Liver (tissue), 9 donors: ENCODE data around the gene SEC14L5. TPM values are rescaled to one million over a fixed set of nuclear protein-coding genes. Genes with fewer than 3 reads are reported as not detected.
A peak's percentile ranks its signal among the peaks of the same experiment; 100 is the strongest.
"Not testable (repeated sequence)": the region's sequence is repeated elsewhere in the genome, so short reads cannot be mapped to it uniquely, and the experiment has no call there.

Experiments
- DNase-seq: peaks from one replicate; pipeline ENCODE4 v3.0.0-alpha.2; 2017; ENCODE audit warnings: low spot score
- H3K27ac ChIP-seq, 2 donors: one replicate each; pipeline ENCODE4 v1.7.0; 2013; ENCODE audit warnings: inconsistent platforms in 2 of 2, low read length in 2 of 2, control low read depth in 1 of 2, low read depth in 1 of 2, mild to moderate bottlenecking in 1 of 2
- H3K27me3 ChIP-seq, 4 donors: one replicate each; pipeline versions ENCODE4 v1.6.1 to v1.7.0; 2013; ENCODE audit warnings: low read length in 3 of 4, inconsistent platforms in 1 of 4, mild to moderate bottlenecking in 1 of 4, moderate library complexity in 1 of 4; ENCODE audit not compliant: control insufficient read depth in 4 of 4, insufficient read depth in 4 of 4
- H3K36me3 ChIP-seq, 4 donors: one replicate each; pipeline versions ENCODE4 v1.6.1 to v1.7.0; 2013; ENCODE audit warnings: low read length in 3 of 4, mild to moderate bottlenecking in 3 of 4, low read depth in 1 of 4, moderate library complexity in 1 of 4; ENCODE audit not compliant: control insufficient read depth in 4 of 4, insufficient read depth in 3 of 4
- H3K4me1 ChIP-seq, 4 donors: one replicate each; pipeline versions ENCODE4 v1.6.1 to v1.7.0; 2013; ENCODE audit warnings: low read length in 3 of 4, mild to moderate bottlenecking in 3 of 4, moderate library complexity in 1 of 4; ENCODE audit not compliant: control insufficient read depth in 4 of 4, insufficient read depth in 4 of 4
- H3K4me3 ChIP-seq, 3 donors: one replicate each; pipeline versions ENCODE4 v1.6.1 to v1.7.0; 2013; ENCODE audit warnings: low read length in 3 of 3, control low read depth in 1 of 3, low read depth in 1 of 3, mild to moderate bottlenecking in 1 of 3
- H3K9ac ChIP-seq, 2 donors: one replicate each; pipeline ENCODE4 v1.7.0; 2013; ENCODE audit warnings: low read length in 2 of 2, mild to moderate bottlenecking in 2 of 2, moderate library complexity in 2 of 2, control low read depth in 1 of 2, low read depth in 1 of 2
- H3K9me3 ChIP-seq, 4 donors: one replicate each; pipeline versions ENCODE4 v1.6.1 to v1.7.0; 2013; ENCODE audit warnings: low read length in 3 of 4; ENCODE audit not compliant: control insufficient read depth in 4 of 4
- FOXA2 ChIP-seq: IDR thresholded peaks from 2 replicates; pipeline ENCODE4 v1.6.1; 2016; ENCODE audit warnings: antibody characterized with exemption
- HNF4A ChIP-seq, 2 donors: conservative IDR thresholded peaks; 2 replicates each; pipeline ENCODE4 v1.6.1; 2016; ENCODE audit warnings: antibody characterized with exemption in 2 of 2, mild to moderate bottlenecking in 2 of 2
- JUND ChIP-seq, 2 donors: IDR thresholded peaks; 2 replicates each; pipeline ENCODE4 v1.6.1; 2016; ENCODE audit warnings: antibody characterized with exemption in 2 of 2
- NR2F2 ChIP-seq: IDR thresholded peaks from 2 replicates; pipeline ENCODE4 v1.6.1; 2016; ENCODE audit warnings: antibody characterized with exemption
- RAD21 ChIP-seq, 2 donors: IDR thresholded peaks; 2 replicates each; pipeline ENCODE4 v1.6.1; 2016; ENCODE audit warnings: antibody characterized with exemption in 2 of 2, mild to moderate bottlenecking in 2 of 2
- REST ChIP-seq: IDR thresholded peaks from 2 replicates; pipeline ENCODE4 v1.6.1; 2016; ENCODE audit warnings: antibody characterized with exemption, mild to moderate bottlenecking
- RXRA ChIP-seq, 2 donors: IDR thresholded peaks; 2 replicates each; pipeline ENCODE4 v1.6.1; 2017 to 2018; ENCODE audit warnings: antibody characterized with exemption in 2 of 2, mild to moderate bottlenecking in 1 of 2
- TAF1 ChIP-seq: conservative IDR thresholded peaks from 2 replicates; pipeline ENCODE4 v1.6.1; 2016; ENCODE audit warnings: antibody characterized with exemption, mild to moderate bottlenecking
- WGBS: extraction: QIAGEN DNeasy Blood & Tissue Kit; methylation state at CpG from one replicate; pipeline ENCODE4 v1.1.7; 2013; 5-methylcytosine and 5-hydroxymethylcytosine counted together
- polyA plus RNA-seq, 2 donors: library from polyadenylated mRNA; stranded (reverse) in 1 of 2; unstranded in 1 of 2; fragments of 200-250 nt in 1 of 2; fragments of >200 nt in 1 of 2; fragmentation: Nextera tagmentation in 1 of 2; extraction: Ambion mirVana in 1 of 2; gene quantifications; one replicate each; pipeline versions ENCODE4 v1.2.1 to v1.2.3, GENCODE V29; 2013 to 2015
- total RNA-seq, 2 donors: library from RNA; depleted of rRNA; stranded (reverse); fragments of >200 nt; gene quantifications; one replicate each; pipeline ENCODE4 v1.2.3, GENCODE V29; 2014
- TF ChIP-seq, protein P1 (sequence below): IDR thresholded peaks from 2 replicates; pipeline ENCODE4 v1.6.1; 2016; ENCODE audit warnings: antibody characterized with exemption
- donor health status: healthy.
- donor health status: healthy.
- donor health status: healthy.
- donor health status: healthy.
- donor health status: healthy.

The SEC14L5 gene
- total and polyA plus RNA-seq, 4 donors: 0.03 to 0.65 (median 0.12) TPM

DNA sequence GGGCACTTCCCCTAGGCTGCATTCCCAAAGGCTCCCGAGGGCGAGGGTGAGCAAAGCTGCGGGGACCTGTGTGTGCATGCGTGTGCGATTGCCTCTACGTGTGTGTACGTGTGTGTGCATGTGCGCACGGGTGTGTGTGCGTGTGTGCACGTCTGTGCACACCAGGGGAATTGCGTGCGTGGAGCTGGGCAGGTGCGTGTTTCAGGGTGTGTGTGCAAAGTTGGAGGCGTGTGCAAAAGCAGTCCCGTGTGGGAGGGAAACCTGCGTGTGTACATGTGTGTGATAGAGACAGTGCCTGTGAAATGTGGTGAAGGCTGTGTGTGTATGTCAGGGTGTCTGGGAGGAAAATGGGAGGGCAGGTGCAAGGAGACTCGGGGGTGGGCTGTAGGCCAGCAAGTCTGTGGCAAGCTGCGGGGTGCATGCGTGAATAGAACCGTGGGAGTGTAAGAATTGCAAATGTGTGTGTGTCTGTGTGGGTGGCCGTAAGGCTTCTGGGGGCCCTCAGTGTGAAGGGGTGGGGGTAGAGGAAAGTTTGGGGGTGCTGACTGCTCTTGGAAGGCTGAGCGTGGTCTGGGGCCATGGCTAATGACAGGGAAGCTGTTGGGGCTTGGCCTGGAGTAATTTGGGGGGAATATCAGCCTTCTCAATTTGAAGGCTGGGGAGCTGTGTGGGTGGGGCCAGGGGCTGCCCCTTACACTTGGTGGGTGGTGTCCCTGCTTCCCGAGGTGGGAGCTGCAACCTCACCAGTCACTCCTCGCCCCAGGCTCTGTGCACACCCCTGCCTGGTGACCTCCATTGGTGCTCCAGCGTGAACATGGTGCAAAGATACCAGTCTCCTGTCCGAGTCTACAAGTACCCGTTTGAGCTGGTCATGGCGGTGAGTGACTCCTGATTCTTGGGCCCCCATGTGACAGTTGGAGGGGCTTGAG, 644 bp downstream of the SEC14L5 start:
- DNase-seq: no peak
- peaks cover 0 to 24% (median 16%) of the 10 kb centered on the region in 4 donors for H3K4me1 ChIP-seq
- H3K9me3 ChIP-seq: no peaks in the 10 kb centered on the region
- no peak overlapping the region for H3K27ac ChIP-seq
- 45% methylated on average over 29 of the region's 29 CpGs for WGBS
- H3K9ac ChIP-seq: no peak overlapping the region
- TF ChIP-seq, protein P1, sequence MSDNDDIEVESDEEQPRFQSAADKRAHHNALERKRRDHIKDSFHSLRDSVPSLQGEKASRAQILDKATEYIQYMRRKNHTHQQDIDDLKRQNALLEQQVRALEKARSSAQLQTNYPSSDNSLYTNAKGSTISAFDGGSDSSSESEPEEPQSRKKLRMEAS: no peak
- TF ChIP-seq TAF1 (no peak), HNF4A (conservative IDR thresholded peaks at IDR 0.05) (no peak), RXRA (IDR thresholded peaks at IDR 0.05) (no peak), NR2F2 (no peak), RAD21 (IDR thresholded peaks at IDR 0.05) (no peak), REST (no peak)
- H3K27me3 ChIP-seq: no peaks in the 10 kb centered on the region
- peak overlapping the region in 2 of 3 donors; percentile 41 to 57 for H3K4me3 ChIP-seq
- no peaks in the 10 kb centered on the region for H3K36me3 ChIP-seq

- no peak for TF ChIP-seq FOXA2
- TF ChIP-seq TAF1: no peak
- no peak for TF ChIP-seq RAD21 (IDR thresholded peaks at IDR 0.05)
- no peak for TF ChIP-seq NR2F2
- no peak for TF ChIP-seq JUND (IDR thresholded peaks at IDR 0.05)
- no peak for DNase-seq
- no peak overlapping the region for H3K4me3 ChIP-seq
- no peak overlapping the region for H3K27ac ChIP-seq
- no peaks in the 10 kb centered on the region for H3K27me3 ChIP-seq
- H3K9ac ChIP-seq: no peak overlapping the region
- no peaks in the 10 kb centered on the region for H3K9me3 ChIP-seq
- 75% methylated on average over 6 of the region's 6 CpGs for WGBS
- H3K36me3 ChIP-seq: no peaks in the 10 kb centered on the region
- peaks cover 0 to 24% (median 16%) of the 10 kb centered on the region in 4 donors for H3K4me1 ChIP-seq
These were observed 2.4 kb downstream of the SEC14L5 start for GRCh38 chr16:4960579-4960978.

- Histone ChIP-seq H3K9ac (no peak overlapping the region), H3K4me3 (no peak overlapping the region), H3K9me3 (no peaks in the 10 kb centered on the region), H3K4me1 (peaks cover 0 to 7% (median 5%) of the 10 kb centered on the region in 4 donors), H3K36me3 (no peaks in the 10 kb centered on the region), H3K27me3 (no peaks in the 10 kb centered on the region), H3K27ac (no peak overlapping the region)
- DNase-seq: no peak
- WGBS: 54% methylated on average over 7 of the region's 7 CpGs
- no peak for TF ChIP-seq RAD21 (IDR thresholded peaks at IDR 0.05)
- TF ChIP-seq NR2F2: no peak
These were observed 4.6 kb downstream of the SEC14L5 start for GRCh38 chr16:4962716-4963115.

DNA sequence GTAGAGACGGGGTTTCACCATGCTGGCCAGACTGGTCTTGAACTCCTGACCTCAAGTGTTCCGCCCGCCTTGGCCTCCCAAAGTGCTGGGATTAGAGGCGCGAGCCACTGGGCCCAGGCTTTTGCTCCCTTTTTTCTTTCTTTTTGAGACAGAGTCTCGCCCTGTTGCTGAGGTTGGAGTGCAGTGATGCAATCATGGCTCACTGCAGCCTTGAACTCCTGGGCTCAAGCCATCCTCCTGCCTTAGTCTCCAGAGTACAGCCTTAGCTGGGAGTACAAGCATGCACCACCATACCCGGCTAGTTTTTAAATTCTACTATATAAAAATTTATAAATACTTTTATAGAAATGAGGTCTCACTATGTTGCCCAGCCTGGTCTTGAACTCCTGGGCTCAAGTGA, 5.4 kb downstream of the SEC14L5 start:
- not testable (repeated sequence) for H3K27me3 ChIP-seq, H3K9me3 ChIP-seq, H3K4me3 ChIP-seq, DNase-seq, H3K9ac ChIP-seq, H3K36me3 ChIP-seq, H3K4me1 ChIP-seq, H3K27ac ChIP-seq
- 82% methylated on average over 7 of the region's 7 CpGs for WGBS
